GM12878 (cell line): Measurements from ENCODE around the gene ST7.

Experiments used
- EP300 ChIP-seq, 2 experiments: fragments of 150-350 bp in 1 of 2; IDR thresholded peaks; 2 replicates each; pipeline ENCODE4 v1.6.1; 2011 to 2012; ENCODE audit warnings: low read depth in 2 of 2, low read length in 2 of 2, borderline replicate concordance in 1 of 2, improper control_type of control experiment in 1 of 2, inconsistent platforms in 1 of 2; ENCODE audit not compliant: control insufficient read depth in 1 of 2
- TF ChIP-seq, protein P1 (sequence below): IDR thresholded peaks from 2 replicates; pipeline ENCODE4 v1.6.1; 2012; ENCODE audit warnings: low read depth, low read length, improper control_type of control experiment

DNA sequence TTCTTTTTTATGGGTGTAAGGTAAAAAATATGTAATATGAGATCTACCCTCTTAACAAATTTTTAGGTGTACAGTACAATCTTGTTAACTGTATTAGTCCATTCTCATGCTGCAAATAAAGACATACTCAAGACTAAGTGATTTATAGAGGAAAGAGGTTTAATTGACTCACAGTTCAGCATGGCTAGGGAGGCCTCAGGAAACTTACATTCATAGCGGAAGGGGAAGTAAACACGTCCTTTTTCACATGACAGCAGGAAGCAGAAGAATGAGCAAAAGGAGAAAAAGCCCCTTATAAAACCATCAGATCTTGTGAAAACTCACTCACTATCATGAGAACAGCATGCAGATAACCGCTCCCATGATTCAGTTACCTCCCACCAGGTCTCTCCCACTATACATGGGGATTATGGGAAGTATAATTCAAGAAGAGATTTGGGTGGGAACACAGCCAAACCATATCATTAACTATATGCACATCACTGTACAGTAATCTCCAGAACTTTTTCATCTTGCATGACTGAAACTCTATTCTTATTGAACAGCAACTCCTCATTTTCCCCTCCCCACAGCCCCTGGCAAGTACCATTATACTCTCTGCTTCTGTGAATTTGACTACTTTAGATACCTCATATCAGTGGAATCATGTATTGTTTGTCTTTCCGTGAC, 242.2 kb downstream of the ST7 start:
- TF ChIP-seq EP300 (IDR thresholded peaks at IDR 0.05; ENCODE audit: borderline replicate concordance in 1 of 2, control insufficient read depth in 1 of 2, low read depth in 2 of 2, low read length in 2 of 2), result no peak
- TF ChIP-seq, protein P1, sequence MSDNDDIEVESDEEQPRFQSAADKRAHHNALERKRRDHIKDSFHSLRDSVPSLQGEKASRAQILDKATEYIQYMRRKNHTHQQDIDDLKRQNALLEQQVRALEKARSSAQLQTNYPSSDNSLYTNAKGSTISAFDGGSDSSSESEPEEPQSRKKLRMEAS, result no peak
